HG03520 (cell line): Measurements from ENCODE around the gene TMEM47.

Experiments
- ATAC-seq: cut with Tn5 transposase; IDR thresholded peaks from one replicate; pipeline ENCODE4 v1.9.1; 2021; ENCODE audit warnings: mild to moderate bottlenecking, moderate library complexity; ENCODE audit not compliant: unreplicated experiment

The TMEM47 gene

DNA sequence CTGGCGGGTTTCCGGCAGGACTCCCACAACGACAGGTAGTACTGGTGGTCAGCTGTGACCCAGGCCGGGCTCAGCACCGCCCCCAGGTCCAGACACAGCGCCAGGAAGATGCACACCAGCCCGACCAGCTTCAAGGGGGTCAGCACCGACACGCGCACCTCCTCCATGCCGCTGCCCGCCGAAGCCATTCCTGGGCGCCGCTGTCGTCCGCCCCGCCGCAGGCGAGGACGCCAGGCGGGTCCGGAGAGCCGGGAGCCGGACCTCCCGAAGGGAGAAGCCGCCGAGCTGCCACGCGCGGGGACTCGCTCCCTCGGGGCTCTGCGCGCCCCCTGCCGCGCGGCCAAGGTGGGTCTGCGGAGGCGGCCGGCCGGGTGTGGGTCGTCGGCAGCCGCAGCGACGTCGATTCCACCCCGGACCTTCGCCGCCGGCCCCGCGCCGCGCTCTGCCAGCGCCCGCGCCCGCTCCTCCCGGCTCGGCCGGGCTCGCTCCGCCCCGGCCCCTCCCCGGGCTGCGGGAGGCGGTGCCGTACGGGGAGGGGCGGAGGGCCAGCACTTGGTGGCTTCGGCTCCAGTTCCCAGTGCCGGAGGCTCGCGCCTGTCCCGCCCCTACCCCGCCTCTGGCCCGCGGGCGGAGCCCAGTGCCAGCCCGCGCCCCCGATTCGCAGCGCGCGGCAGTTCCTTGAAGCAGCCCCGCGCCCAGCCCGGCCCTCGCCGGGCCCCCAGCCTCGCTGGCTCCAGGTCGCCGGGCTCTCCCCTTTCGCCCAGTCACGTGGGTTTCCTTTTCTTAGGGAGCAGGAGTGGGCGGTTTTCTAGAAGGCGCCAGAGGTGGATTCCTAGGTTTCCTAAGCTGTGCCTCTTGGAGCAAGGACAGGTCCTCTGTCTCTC lies at the start of gene TMEM47:
Gene TMEM47, minus strand, starts transcription at position 444 of the 884 bp plus-strand sequence. Its CDS starts 256 bp downstream, at position 188.
- ATAC-seq = no peak

DNA sequence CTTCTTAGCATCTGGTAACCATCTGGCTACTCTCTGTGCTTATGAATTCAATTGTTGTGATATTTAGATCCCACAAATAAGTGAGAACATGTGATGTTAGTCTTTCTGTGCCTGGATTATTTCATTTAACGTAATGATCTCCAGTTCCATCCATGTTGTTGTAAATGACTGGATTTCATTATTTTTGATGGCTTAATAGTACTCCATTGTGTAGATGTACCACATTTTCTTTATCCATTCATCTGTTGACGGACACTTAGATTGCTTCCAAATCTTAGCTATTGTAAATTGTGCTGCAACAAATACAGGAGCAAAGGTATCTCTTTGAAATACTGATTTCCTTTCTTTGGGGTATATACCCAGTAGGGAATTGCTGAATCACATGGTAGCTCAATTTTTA lies 30.0 kb upstream of the TMEM47 start:
- no peak for ATAC-seq

DNA sequence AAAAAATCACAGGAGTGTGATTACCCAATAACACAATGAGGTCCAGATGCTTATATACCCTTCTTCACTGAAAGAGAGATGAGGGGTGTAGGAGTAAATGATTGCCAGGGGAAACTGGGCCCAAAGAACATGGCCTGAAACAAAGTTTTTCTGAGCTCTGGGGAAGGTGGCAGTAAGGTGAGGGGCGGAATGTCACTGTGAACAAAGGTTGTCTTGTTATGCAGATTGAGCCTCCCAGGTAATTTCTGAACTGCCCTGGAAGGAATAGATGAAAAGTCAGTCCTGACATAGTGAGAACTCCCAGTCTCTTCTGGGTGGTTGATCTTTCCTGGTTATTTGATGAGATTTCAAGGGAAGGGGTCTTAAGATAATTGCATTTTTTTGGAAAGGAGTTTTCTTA lies 2.5 kb upstream of the TMEM47 start:
- no peak for ATAC-seq

DNA sequence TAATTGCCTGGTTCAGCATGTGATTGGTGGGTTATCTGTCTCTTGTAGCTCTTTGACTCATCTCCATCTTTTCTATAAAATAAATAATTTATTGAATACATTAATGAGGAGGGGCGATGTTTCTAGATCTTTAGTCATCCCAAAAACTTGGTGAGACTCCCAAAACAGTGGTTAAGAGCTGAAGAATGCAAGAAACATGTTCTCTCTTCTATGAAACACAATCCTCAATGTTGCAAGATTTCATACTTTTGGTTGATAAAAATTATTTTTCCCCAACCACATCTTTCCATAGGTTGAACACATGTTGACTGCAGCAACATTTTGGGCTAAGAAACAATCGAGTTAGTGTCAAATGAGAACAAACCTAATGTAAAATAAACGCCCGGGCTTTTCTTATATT lies 1.2 kb upstream of the TMEM47 start:
- no peak for ATAC-seq

DNA sequence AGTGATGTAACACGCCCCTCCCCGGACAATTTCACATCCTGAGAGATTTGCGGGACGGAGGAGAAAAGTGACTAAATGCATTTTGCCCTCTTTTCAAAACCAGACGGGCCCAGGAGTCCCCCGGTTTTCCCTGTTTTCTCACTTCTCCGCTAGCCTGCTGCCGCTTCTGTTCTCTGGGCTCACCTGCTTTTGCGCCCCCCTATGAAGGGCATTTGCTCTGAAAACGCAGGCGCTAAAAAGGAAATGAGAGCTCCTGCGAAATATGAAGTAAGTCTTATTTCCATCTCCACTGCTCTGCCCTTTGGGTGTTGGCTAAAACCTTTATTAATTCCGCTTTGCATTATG lies 613 bp upstream of the TMEM47 start:
- no peak for ATAC-seq

DNA sequence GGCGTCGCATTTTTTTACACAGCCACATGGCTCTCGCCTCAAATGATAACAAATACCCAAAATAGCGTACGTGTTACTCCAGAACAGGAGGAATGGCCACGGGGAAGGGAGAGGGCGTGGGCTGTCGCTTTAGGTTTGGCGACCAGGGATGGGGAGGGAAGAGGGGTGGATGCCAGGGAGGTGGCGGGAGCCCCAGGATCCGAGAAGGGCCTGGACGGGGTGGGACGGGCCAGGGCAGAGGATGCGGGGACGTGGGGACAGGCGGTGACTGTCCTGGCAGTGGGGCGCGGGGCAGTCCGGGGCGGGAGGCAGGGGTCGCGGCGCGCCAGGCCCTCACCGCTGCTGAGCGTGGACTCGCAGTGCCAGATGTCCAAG lies 631 bp downstream of the TMEM47 start:
- ATAC-seq = no peak

DNA sequence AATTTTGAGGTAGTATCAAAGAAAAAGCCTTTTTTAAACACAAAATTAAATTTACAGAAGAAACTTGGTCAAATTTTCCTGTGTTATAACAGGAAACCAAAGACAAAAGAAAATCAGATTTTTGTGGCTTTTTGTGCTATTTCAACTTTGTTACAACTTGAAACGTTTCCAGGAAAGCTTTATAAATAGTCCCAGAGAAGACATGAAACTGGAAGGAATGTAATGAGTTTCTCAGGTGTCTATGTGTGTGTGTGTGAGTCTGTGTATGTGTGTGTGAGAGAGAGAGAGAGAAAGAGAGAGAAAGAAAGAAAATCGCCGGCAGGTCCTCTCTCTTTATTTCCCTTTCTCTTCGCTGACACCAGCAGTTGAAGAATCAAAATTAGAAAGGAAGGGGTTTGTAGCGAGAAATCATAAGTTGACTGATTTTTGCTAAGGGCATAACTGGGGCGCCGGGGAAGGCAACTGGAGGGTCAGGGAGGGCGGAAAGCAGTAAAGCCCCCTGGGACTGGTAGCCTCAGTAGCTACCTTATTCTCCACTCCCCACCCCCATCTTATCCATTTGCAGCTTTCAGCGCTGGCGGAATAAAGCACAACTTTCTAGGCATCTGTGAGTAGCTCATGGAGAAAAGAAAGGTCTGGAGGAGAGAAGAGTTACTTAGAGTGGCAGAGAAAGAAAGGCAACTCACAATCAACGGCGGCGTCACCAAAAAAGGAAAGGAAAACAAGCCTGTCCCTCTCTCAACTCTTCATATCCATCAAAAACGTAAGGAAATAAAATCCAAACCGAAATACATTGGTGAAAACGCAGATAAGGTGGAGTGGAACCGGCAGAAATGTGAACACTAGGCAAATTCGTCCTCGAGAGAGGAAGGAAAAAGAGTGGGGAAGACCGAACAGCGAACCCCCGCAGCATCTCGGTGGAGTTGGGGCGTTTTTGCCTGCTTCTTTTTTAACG lies 1.3 kb downstream of the TMEM47 start:
- no peak for ATAC-seq

DNA sequence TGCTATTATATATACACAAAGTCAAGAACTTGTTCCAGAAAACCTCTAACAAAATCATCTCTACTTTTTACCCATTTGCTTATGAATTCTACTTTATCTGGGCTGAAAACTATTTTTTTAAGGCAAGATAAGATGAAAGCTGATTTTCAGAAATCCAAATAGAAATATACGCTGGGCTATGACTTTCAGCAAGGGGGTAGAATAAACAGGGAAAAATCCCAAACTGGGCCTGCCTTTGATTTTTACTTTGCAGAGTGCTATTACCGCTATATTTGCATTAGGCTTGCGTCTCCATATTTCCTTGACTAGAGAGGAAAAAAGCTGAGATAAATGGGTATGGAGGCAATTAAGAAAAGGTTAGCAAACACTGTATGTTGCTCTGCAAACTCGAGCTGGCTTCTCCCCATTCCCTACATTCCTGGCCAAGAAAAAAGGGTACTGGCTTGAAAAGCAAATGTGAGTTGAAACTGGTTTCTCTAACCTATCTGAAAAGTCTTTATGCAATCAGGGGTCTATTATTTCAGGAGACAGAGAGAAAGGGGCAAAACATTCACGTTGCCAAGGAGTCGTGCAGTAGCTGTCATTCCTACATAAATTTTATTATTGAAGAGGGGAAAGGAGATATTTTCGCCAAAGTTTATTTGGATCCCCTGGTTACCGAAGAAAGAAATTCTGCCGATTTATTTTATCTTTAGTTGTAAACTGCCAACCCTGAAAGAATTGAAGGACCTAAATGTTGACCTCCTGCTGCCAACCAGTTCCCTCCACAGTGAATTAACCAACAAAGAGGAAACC lies 2.2 kb downstream of the TMEM47 start:
- ATAC-seq = no peak

DNA sequence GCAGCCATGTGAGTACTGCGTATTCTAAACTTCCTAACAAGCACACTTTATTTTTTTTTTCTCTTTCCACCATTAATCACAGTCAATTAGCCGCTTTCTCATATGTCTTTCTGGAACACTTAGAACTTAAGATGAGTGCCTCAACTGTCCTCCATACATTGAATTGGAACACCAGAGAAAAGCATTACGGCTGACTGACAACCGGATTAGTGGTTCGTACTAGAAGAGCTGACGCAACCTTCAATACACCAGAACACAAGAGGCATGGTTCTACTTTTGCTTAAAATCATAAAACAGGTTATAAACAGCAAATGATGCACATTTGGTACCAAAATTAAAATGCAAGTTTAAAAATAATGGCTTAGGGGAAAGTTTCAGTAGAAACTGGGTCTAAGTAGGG lies 3.3 kb downstream of the TMEM47 start:
- no peak for ATAC-seq

DNA sequence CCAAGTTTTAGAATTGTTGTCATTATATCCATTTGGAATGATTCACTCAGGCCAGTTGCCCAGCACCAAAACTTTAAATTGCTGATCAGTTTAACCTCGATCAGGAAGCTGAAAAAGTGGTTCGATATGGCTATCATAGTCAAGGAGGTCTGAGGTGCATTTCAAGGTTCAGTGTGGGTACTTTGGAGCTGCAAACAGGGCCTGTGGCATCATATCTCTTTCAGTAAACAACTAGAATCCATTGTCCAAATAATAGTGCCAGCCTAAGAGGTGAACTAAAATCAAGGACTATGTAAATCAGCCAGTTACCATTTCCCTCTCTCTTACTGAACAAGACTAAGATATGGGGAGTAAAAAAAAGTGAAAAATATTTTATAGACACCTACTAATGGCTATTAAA lies 14.2 kb downstream of the TMEM47 start:
- ATAC-seq = no peak

DNA sequence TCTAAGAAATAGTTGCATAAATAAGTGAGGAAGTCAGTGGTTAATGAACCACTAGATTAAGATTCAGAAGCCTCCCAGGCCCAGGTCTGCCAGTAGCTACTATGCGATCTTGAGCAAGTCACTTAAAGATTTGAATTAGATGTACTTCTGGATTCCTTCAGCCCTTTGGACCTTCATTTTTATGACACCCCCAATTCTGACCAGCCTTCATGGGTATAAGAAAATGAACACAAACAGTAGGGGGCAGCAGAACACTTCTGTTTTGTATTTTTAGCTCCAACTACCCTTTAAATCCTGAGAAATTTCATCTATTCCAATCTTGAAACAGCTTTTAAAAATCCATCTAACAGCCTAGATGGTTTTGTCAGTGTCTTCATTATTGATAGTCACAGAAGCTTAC lies 19.0 kb downstream of the TMEM47 start:
- no peak for ATAC-seq

DNA sequence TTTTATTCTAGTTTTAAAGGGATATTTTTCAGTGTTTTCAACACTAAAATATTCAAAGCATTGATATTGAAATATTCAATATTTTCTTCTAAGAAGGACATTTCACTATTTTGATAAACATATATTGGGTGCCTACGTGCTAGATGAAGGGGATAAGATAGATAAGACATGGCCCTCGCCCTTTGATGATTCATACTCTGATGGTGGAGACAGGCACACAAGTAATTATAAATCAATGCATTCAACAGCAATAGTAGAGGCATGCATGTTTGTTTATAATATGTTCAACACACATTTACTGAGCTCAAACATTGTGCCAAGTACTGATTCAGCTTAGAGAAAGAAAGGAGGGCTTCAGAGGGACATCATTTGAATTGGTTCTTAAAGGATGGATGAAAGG lies 22.7 kb downstream of the TMEM47 start:
- ATAC-seq = no peak

DNA sequence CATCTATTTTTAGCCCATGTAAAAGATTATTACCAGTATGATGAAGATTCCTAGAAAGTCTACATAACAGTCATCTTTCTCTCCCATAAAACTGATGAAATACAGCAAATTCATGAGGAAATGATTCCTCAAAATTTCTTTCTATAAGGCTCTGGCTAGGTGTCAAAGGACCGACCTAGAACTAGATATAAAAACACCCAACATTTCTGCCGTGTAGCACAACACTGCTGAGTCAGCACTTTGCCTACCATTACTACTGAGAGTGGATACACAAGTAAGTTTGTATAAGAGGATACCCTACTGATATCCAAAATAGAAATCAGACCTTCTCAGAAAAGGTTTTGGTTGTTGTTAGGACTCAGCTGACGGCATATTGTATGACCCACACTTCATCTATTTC lies 24.7 kb downstream of the TMEM47 start:
- no peak for ATAC-seq

DNA sequence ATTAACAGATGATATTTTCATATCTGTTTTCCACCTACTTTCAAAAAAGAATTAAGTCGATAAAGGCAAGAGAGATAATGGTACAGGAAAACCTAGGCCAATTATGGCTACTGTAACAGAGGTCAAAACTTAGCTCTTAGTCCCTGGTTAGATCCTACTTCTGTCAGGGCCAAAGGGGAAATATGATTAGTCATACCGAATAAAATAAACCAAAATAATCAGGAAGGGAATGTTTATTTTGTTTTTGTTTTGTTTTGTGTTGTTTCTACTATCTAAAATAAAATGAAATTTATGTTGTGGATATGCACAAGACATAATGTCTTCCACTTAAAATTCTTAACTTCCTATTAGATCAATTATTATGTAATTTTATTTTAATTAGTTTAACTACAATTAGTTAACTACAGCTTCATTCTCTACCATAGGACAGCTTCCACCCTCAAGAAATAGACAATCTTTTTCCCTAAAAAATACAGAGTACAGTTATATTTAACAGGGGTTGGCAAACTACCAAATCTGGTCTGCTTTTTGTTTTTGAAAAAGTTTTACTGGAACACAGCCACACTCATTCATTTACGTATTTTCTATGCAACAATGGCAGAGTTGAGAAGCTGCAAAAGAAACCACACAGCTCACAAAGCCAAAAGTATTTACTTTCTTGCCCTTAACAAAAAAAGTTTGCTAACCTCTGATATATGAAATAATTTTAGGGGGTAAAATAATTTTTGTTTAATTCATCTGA lies 25.4 kb downstream of the TMEM47 start:
- no peak for ATAC-seq

DNA sequence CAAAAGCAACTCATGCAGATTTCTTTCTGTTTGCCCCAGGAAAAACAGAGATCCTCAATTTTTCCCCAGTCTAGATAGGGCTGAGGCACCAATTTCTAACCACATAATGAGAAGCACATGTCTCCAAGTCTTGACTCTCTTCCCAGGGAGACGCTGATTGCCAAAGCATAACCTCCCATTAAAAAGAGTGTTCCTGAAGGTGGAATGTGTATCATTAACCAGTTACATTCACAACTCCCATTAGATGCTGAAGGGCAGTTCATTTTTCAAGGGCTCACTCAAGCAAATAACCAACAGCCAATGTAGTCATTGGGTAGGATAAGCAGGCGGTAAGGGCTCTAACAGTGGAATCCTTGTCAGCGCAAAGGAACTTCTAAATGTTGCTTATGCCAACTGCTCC lies 27.5 kb downstream of the TMEM47 start:
- ATAC-seq = no peak

DNA sequence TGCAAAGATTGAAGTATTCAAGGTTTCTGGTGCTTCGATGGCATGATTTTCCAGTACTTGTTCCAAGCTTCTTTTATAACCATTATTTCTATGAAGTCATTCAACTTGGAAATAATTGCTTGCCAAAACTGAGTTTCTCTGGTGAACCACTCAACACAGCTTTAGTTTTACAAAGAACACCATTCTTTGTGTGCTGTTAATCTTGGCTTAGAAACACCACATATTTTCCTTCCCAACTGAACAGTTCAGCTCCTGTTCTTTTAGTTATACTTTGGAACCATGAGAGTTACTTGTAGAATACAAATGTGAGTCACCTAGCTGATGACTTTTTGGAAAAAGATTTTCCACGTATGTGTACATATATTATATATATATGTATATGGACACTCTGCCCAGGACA lies 32.7 kb downstream of the TMEM47 start:
- ATAC-seq = no peak

DNA sequence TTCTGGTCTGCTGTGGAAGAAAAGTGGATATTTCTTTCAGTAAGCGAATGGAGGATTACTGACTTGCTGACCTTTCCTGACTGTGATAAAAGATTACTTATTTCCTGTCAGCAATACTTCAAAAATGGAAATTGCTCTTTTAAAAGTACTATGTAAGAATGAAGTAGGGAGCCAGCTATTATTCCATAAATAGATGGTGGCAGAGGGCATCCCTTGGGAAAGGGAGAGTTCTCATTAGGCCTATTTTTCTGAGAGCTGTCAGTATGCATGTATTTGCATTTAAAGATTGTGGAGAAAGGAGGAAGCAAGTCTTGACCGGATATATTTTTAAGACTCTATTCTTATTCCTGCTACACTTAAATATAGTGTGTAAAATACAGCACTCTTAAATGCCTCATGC lies 37.2 kb downstream of the TMEM47 start:
- no peak for ATAC-seq

DNA sequence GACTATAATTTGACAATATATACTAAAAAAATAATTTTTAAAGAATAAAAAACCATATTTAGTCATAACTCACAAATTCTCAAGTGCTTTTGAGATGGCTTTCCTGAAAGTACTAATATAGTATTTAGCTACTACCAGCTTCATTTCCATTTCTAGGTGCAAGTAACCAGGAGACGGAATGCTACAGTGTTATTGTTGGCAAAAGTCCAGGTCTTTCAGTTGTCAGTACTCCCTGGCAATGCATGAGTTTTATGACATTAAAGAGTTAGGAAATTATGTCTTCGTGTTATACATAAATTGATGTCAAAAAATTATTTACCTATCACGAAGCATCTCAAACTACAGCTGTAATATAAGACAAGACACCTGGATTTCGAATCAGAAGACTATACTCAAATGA lies 45.0 kb downstream of the TMEM47 start:
- ATAC-seq = no peak

DNA sequence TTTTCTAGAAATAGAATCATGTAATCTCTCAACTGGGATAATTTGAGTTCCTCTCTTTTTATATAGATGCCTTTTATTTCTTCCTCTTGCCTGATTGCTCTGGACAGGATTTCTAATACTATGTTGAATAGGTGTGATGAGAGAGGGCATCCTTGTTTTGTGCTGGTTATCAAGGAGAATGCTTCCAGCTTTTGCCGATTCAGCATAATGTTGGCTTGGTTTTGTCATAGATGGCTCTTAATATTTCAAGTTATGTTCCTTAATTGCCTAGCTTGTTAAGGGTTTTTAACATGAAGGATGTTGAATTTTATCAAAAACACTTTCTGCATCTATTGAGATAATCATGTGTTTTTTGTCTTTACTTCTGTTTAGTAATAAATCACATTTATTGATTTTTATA lies 58.7 kb downstream of the TMEM47 start:
- ATAC-seq = no peak

DNA sequence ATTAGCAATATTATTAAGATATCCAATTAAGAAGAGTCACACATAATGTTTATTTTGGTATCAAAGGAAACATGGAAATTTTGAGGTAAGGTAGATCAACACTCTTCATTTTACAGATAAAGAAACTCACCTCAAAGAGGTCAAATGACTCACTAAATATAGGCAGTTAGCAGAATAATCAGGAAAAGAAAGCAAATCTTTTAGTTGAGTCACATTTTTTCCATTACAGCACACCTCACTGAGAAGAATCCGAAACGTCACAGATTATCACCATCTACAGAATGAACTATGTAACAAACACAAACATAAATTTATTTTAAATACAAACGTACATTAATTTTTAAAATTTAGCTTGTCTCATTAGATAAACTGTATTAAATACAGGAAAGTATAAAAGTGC lies 70.1 kb downstream of the TMEM47 start:
- ATAC-seq = no peak
